GM19452 (cell line): ENCODE data around the gene FGF3.

ENCODE experiments used
- ATAC-seq: cut with Tn5 transposase; IDR thresholded peaks from one replicate; pipeline ENCODE4 v1.9.1; 2021; ENCODE audit not compliant: unreplicated experiment

FGF3 gene

DNA sequence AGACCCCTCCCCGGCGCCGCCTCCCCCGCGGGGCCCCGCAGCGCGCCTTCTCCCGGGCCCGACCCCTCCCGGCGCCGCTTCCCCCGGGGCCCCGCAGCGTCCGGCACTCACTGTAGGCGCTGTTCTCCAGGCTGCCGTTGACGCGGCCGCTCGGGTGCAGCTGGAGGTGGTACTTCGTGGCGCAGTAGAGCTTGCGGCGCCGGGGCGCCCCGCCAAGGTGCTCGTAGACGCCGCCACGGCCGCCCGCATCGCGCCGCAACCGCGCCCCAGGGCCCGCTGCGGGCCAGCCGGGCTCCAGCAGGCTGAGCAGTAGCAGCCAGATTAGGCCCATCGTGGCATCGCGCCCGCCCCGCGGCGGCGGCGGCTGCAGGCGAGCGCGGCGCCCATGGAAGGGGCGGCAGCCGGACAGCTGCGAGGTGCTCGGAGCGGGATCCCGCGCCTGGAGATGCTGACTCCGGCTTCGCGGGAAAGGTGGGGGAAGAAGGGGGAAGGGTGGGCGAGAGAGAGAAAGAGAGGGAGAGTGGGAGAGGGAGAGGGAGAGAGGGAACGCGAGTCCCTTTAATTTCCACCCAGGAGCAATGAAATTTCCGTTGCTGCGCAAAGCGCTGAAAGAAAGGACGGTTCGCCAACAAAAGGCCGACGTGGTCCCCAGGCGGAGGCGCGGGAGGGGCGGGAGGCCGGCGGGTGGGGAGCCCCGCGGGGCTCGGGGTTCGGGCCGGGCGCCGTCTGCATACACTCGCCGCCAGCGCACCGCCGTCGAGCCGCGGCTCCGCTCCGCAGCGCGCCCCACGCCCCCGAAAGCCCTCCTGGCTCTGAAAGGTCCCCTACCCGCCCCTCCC lies at the start of gene FGF3:
Gene FGF3, minus strand, starts transcription at position 814 of the 839 bp plus-strand sequence. Its CDS starts 483 bp downstream, at position 331.
- no peak for ATAC-seq

DNA sequence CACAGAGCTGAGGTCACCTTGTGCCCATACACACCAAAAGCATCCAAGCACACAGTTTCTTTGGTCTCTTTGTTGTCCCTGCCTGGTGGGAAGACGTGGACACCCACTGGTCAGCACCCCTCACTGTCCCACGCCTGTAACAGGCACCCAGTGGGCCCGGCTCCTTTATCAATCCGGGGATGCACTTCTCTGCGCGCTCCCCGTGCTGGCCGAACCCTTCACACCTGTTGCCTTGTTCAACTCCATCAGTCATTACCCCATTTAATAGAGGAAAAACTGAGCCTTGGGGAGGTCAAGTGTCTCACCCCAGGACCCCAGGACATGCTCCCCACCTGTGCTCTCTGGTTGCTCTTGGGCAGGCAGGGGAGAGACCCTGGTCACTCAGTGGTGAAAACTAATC lies 49.7 kb upstream of the FGF3 start:
- ATAC-seq = no peak

DNA sequence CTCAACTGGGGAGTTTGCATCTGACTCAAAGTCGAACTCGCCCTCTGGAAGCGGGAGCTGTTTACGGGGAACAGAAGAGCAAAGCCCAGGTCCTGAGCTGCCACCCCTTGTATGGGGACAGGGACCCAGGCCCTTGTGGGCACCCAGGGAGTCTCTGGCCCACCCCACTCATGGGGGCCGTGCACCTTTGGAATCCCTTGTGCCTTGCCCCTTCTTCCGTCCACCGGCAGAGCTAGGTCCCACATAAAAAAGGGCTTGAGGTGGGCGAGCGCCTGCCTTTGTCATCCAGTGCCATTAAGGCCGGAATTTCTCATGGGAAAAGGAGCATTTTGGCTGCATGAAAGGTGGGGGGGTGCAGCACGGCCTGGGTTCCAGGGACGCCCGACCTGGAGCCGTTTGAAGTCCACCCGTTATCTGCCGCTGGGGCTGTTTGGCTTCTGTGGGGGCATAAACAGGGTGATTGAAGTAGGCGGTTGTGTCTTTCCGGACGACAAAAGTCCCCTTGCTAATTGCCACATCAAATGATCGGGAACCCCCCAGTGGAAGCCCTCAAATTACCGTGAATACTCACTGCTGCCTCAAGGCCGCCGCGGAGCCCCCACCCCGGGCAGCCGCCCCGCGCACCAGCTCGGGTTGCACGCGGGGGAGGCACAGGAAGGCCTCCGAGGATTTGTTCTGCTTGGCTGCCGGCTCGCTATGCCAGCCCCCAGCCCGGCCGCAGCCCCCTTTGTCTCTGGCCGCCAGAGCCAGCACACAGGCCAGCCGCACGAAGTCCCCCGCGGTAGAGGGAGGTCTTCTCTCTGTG lies 49.0 kb upstream of the FGF3 start:
- no peak for ATAC-seq

DNA sequence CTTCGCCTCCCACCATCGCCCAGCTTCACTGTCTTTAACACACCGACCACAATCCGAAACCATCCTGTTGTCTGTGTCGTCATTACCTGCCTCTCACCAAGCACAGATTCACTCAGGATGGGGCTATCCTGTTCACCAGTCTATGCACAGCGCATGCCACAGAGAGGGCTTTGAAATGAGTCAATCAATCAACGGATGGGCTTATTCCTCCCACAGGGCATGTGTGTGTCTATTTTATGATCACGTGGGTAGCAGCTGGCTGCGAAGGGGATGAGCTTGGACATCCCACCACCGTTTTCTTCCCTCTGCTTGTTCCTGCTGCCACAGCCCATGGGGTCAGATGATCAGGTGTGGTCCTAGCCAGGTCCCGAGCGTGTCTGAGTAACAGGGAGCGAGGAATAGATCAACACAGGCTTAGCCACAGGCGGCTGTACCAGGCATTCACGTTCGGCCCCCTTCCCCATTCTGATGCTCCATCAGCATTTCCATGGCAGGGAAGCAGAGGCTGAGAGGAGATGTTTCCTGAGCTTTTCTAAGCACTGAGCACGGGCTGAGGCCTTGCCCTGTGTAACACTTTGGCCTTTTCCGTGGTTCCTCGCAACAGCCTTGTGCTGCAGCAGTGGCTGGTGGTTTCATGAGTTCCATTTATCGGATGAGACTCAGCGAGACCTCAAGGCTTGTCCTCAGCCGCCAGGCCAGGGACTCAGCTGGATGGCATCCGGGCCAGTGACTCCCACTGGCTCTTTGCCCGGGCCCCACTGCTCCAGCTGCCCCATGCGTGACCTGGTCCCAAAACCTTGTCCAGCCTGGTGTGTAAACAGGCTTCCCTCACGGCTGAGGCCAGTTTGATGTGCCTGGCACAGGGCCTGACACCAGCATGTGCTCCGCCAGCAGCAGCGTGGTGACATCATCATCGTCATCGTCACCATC lies 48.1 kb upstream of the FGF3 start:
- ATAC-seq = no peak

DNA sequence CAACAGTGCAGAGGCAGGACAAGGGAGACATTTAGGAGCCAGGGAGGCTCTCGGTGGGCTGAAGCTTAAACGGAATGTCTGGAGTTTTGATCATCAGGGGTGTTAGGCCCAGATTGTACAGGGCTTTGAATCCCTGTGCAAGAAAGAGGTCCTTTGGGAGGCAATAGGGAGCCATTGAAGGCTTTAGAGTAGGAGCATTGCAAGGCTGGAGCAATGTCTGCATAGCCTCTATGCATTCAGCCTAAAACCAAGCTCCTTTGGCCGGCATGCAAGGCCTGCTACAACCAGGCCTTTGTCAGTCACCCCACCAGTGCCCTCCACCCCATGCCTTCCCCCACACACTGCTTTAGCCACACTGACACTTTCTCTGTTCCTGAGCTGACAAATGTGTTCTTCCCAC lies 47.4 kb upstream of the FGF3 start:
- no peak for ATAC-seq

DNA sequence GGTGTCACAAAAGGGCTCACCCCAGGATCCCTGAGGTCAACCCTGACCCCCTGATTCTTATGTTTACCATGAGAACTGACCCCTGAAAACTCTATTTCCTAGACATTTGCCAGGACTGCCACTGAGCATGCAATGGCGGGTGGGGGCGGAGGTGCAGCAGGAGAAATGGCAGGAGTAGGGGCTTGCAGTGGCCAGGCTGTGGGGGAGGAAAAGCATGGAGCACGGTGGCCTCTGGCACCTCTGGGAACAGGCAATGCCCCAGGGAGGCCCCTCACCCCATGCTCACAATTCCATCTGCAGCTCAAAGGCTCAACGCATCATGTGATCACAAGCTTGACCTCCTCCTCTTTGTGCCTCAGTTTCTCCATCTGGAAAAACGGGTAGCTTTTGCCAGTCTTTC lies 46.5 kb upstream of the FGF3 start:
- ATAC-seq = no peak

DNA sequence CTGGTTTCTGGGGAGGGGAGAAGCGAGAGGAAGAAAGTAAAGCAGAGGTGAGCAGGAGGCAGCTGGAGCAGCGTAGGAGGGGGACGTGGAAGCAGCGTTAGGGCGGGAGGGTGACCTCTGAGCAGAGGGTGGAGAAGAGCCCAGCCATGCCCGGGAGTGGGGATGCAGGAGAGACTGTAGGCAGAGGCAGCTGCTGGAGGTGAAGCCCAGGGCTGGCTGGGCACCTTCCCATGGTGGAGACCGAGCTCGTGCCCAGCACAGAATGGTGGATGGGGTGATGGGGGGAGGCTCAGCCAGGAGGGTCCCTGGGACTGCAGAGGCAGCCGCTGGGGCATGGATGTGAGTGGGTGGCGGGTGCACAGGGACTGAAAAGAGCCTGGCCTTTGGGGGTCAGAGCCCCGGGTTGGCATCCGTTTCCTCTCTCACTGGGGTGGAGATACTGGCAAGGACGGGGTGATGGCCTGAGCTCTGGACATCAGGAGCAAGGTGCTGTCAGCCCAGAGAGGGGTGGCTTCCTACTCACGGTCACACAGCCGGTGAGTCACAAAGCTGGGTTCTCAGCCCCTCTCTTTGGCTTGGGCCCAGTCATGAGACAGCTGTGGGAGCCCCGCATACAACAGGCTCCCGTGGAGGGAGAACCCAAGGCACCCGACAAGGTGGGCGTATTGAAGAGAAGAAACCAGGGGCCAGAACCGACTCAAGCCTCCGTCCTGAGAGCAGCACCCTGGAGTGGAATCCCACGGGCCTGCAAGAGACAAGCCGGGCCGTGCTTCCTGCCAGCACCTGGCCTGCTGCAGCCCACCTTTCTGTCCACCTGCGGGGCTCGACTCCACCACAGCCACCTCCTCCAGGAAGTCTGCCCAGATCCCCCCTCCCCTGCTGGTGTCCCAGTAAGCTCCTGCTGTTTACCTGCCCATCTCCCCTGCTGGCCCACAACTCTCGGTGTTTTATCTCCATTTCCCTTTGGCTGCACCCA lies 45.8 kb upstream of the FGF3 start:
- ATAC-seq = no peak

DNA sequence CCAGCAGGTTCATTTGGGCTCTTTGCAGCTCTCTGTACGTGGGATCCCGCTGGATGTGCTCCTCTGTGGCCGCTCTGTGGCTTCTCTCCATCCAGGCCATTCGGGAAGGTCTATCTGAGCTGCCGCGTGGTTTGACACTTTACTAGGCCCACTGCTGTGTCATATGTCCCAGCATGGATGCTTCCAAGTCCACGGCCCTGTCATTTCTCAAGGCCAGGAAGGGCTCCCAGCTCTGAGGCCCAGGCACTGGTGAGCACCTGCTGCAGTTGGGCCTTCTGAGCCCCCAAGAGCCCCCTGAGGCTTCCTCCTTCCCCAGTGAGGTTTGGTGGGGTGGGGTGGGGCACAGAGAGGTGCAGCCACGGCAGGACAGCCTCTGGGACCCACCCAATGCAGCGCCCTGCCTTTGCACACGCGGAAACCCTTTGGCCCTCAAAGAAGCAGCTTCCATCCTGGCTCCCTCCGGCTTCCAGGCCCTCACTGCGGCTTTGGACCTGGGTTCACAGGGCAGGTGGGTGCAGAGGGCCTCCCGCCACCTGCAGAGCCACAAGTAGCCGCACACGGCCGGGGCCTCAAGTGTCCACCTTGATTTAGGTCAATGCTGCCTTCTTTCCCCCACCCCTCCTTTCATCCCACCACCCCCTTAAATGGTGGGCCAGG lies 44.5 kb upstream of the FGF3 start:
- ATAC-seq = no peak

DNA sequence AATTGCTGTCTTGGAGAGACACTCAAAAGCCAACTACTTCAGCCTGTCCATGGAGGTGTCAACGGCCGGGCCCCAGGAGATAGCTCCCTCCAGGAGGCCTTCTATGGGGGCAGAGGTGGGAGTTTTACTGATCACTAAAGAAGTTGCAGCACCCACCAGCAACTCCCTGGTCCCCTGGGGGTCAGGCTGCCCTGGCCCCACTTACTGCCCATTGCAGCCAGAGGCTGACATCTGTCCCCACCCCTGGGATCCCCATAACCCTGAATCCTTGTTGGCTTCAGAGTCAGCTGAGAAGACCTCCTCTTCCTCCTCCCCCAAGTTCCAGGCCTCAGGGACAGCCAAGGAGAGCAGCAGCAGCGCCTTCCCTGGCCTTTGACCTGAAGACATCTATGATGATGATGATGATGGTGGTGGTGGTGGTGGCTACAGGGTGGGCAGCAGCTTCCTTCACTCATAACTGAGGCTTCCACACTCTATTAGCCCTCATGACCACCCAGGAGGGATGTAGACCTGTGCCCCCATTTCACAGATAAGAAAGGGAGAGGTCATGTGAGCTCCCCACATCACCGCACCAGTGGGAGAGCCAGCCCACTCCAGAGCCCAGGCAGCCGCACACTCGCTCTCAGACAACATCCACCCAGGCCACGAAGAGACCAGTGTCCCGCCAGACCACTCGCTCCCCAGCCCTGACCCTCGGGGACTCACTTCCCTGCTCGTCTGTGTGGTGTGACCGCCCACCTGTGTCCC lies 43.8 kb upstream of the FGF3 start:
- no peak for ATAC-seq

DNA sequence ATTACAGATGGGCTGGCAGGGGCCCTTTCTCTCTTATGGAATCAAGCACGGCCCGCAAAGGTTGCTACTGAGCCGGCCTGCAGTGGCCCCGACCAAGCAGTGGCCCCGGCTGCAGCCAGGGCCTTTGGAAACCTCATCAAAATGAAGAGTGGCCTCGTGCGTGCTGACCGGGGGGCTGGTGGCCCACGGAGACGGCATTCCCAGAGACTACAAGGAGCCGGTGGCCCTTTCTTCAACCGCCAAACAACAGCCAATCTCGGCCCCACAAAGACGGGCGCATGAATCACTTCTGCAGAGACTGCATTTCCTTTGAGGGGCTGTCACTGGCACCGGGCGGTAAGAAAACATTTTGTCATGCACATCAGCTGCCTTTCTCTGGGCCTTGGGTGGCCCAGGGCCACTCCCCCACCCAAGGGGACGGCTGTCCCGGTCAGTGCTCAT lies 43.1 kb upstream of the FGF3 start:
- ATAC-seq = no peak

DNA sequence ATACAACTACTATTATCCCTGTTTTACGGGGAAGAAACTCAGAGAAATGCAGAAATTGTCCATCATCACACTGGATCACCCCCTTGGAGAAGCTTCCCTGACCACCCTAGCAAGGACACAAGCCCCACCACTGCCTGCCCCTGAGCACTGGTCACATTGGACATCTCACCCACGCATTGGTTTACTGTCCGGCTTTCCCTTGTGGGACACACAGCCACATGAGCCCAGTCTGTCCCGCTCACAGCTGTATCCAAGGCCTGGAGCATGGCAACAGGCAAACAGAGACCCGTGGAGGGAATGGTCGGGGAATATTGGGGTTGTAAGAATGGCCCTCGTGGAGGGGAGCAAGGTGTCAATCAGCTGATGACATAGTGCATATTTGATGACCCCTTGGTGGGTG lies 42.7 kb upstream of the FGF3 start:
- no peak for ATAC-seq

DNA sequence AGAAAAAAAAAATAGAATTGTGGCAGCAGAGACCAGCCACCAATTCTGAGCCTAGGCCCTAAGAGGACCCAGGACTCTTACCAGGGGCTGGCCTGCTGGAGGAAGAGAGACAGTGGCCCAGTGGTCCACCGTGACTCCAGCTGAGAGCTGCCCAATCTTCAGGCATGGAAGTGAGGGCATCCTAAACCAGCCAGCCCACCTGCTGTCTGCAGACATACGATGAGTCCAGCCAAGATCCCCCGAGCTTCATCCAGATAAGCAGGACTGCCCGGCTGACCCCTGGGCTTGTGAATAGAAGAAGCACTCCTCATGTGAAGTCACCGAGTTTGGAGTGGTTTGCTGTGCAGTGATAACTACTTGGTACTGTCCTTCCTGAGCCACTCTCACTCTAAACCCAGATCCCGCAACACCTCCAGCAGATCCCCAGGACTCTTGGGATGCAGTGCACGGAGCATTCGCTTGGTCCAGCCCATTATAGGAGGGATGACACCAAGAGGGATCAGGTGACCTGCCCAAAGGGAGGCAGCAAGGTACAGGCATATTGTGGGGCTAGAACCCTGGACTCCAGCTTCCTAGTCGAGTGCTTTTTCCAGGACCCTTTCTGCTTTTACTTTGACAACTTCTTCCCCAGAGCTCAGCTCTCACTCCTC lies 41.7 kb upstream of the FGF3 start:
- no peak for ATAC-seq

DNA sequence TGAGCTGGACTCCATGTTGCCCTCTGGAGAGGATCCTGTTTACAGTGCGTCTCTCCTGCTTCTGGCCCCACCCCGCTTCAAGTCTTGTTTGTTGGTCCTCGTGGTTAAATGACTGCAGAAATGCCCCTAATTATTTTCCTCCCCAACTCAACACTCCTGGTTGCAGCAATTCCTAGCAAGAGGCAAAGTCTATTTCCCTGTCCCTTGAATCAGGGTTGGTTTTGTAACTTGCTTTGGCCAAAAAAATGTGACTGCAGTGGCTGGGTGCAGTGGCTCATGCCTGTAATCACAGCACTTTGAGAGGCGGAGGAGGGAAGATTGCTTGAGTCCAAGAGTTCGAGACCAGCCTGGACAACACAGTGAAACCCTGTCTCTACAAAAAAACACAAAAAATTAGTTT lies 41.0 kb upstream of the FGF3 start:
- ATAC-seq = no peak

DNA sequence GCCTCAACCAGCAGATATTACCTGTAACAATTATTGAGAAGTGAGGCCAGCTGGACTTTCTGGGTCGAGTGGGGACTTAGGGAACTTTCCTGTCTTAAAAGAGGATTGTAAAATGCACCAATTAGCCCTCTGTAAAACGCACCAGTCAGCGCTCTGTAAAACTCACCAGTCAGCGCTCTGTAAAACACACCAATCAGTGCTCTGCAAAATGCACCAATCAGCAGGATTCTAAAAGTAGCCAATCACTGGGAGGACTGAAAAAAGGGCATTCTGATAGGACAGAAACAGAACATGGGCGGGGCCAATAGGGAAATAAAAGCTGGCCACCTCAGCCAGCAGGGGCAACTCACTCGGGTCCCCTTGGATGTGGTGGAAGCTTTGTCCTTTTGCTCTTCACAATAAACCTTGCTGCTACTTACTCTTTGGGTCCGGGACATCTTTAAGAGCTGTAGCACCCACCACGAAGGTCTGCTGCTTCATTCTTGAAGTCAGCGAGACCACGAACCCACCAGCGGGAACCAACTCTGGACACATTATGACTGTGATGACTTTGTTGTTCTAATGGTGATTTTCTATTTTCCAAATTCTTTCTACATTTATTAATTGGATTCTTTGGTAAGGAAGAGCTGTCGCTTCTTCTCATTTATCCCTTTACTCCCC lies 40.2 kb upstream of the FGF3 start:
- ATAC-seq = no peak

DNA sequence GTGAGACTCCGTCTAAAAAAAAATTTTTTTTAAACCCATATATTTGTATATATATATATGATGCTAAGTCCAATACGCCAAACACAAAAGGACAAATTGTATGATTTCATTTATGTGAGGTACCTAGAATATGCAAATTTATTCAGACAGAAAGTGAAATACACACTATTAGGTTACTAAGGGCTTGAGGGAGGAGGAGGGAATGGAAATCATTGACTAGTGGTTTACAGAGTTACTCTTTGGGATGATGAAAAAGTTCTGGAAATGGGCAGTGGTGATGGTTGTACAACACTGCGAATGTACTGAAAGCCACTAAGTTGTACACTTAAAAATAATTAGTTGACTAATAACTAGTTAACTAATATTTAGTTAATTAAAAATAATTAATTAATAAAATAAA lies 36.2 kb upstream of the FGF3 start:
- ATAC-seq = no peak

DNA sequence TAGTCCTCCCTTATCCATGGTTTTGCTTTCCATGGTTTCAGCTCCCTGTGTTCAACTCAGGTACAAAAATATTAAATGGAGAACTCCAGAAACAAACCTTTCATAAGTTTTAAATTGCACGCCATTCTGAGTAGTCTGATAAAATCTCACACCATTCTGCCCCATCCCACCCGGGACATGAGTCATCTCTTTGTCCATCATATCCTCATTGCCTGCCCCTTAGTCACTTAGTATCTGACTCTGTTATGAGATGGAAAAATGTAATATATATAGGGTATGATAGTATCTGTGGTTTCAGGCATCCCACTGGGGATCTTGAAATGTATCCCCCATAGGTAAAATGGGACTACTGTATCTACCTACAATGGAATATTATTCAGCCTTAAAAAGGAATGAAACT lies 35.5 kb upstream of the FGF3 start:
- ATAC-seq = no peak

DNA sequence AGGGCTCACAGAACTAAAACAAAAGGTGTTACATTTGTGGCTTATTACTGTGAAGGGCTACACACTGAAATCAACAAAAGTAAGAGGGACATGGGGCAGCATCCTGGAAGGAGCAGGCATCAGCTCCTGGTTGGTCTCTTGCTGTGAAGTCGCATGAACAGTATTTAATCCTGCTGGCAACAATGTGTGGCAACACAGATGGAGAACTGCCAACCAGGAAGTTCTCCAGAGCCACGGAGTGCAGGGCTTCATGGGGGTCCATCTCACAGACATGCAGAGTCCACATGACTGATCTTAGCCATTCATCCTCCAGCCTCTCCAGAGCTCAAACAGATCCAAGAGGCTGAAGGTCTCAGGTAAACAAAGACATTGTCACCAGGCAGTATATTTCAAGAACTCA lies 32.8 kb upstream of the FGF3 start:
- no peak for ATAC-seq

DNA sequence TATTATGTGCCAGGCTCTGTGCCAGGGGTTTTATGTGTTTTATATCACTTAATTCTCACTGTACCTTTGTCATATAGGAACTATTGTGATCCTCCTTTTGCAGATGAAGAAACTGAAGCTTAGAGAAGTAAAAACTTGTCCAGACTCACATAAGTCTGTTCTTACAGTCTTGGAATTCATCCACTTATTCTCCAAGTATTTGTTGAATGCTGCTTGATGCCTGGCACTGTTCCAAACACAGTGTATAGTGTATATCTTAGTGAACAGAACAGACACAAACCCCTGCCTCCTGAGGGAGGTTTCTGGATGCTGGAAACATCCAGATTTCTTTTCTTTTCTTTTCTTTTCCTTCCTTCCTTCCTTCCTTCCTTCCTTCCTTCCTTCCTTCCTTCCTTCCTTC lies 29.0 kb upstream of the FGF3 start:
- ATAC-seq = no peak
